Neural progenitor cell (in vitro differentiated cells): ENCODE results near the gene TRPM1. TPM values are rescaled to one million over a fixed set of nuclear protein-coding genes. Genes with fewer than 3 reads are reported as not detected.

Source experiments
- DNase-seq: peaks from one replicate; pipeline ENCODE4 v3.0.0-alpha.2; 2016; ENCODE audit warnings: low spot score
- H2AFZ ChIP-seq: fragments of 200-600 bp; sonication (generic); replicated peaks from 2 replicates; pipeline ENCODE4 v1.6.1; 2016; ENCODE audit warnings: antibody characterized with exemption
- H3F3A ChIP-seq: fragments of 200-600 bp; sonication (generic); 2 replicates; pipeline ENCODE4 v1.6.1; 2016; ENCODE audit warnings: antibody characterized with exemption, low read depth
- H3K27ac ChIP-seq: fragments of 200-600 bp; sonication (generic); 2 replicates; pipeline ENCODE4 v1.5.1; 2016; ENCODE audit warnings: mild to moderate bottlenecking
- H3K27me3 ChIP-seq: fragments of 200-600 bp; sonication (generic); 2 replicates; pipeline ENCODE4 v1.6.1; 2016; ENCODE audit warnings: mild to moderate bottlenecking, moderate library complexity
- H3K36me3 ChIP-seq: fragments of 200-600 bp; sonication (generic); 2 replicates; pipeline ENCODE4 v1.5.1; 2016
- H3K4me1 ChIP-seq: fragments of 200-600 bp; sonication (generic); 2 replicates; pipeline ENCODE4 v1.6.1; 2016; ENCODE audit warnings: mixed run types
- H3K4me2 ChIP-seq: fragments of 200-600 bp; sonication (generic); 2 replicates; pipeline ENCODE4 v1.6.1; 2016
- H3K4me3 ChIP-seq: fragments of 200-600 bp; sonication (generic); 2 replicates; pipeline ENCODE4 v1.5.1; 2016
- H3K79me2 ChIP-seq: fragments of 200-600 bp; sonication (generic); 2 replicates; pipeline ENCODE4 v1.6.1; 2016; ENCODE audit warnings: low read depth
- H3K9ac ChIP-seq: fragments of 200-600 bp; sonication (generic); 2 replicates; pipeline ENCODE4 v1.6.1; 2016
- H3K9me3 ChIP-seq: fragments of 200-600 bp; sonication (generic); 2 replicates; pipeline ENCODE4 v1.5.1; 2016; ENCODE audit warnings: low read depth
- H4K20me1 ChIP-seq: fragments of 200-600 bp; sonication (generic); 2 replicates; pipeline ENCODE4 v1.6.1; 2016; ENCODE audit warnings: low read depth
- H3K27ac Mint-ChIP-seq: 3 replicates; pipeline ENCODE4 v1.8.0; 2021; ENCODE audit warnings: mixed read lengths
- H3K27me3 Mint-ChIP-seq: 2 replicates; pipeline ENCODE4 v1.8.0; 2022; ENCODE audit warnings: low read depth, mild to moderate bottlenecking, inconsistent platforms, moderate library complexity, mixed read lengths; ENCODE audit not compliant: insufficient read depth
- H3K36me3 Mint-ChIP-seq: 3 replicates; pipeline ENCODE4 v1.8.0; 2021; ENCODE audit warnings: mixed read lengths
- H3K4me1 Mint-ChIP-seq: 3 replicates; pipeline ENCODE4 v1.8.0; 2021; ENCODE audit warnings: mixed read lengths
- H3K4me3 Mint-ChIP-seq: 3 replicates; pipeline ENCODE4 v1.8.0; 2021; ENCODE audit warnings: mild to moderate bottlenecking, moderate library complexity, mixed read lengths
- H3K9me3 Mint-ChIP-seq: 3 replicates; pipeline ENCODE4 v1.8.0; 2020; ENCODE audit warnings: mixed read lengths
- EZH2 ChIP-seq: fragments of 200-600 bp; sonication (generic); IDR thresholded peaks from 2 replicates; pipeline ENCODE4 v1.6.1; 2017; ENCODE audit warnings: antibody characterized with exemption, mild to moderate bottlenecking, moderate library complexity
- EZH2phosphoT487 ChIP-seq: fragments of 200-600 bp; sonication (generic); IDR thresholded peaks from 2 replicates; pipeline ENCODE4 v1.6.1; 2017; ENCODE audit warnings: antibody characterized with exemption
- total RNA-seq: library from RNA; depleted of rRNA; stranded (reverse); fragments of >200 nt; gene quantifications from 2 replicates; pipeline ENCODE4 v1.2.3, GENCODE V29; 2015; ENCODE audit warnings: low replicate concordance
- TF ChIP-seq, protein P1 (sequence below): fragments of 200-600 bp; sonication (generic); IDR thresholded peaks from 2 replicates; pipeline ENCODE4 v1.5.1; 2017; ENCODE audit warnings: antibody characterized with exemption, mild to moderate bottlenecking

TRPM1 gene
- total RNA-seq, 1 donor from 2014 or later, result not detected

DNA sequence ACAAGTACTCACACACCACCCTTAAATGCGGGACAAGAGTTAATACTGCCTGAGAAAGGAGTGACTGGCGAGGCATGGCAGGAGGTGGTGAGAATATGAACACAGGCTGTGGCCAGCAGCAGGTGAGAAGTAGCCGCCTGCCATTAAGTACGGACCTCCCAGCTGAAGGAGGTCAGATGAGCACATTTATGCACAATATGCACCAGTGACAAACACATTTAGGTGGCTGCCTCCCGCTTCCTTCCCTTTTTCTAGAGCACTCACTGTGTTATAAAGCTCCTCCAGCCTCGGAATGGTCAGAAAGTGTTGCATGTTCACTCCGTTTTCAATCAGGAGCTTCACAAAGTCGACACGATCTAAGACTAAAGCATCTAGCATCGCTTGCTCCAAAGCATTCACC is 52.4 kb downstream of the TRPM1 start:
- TF ChIP-seq, protein P1, sequence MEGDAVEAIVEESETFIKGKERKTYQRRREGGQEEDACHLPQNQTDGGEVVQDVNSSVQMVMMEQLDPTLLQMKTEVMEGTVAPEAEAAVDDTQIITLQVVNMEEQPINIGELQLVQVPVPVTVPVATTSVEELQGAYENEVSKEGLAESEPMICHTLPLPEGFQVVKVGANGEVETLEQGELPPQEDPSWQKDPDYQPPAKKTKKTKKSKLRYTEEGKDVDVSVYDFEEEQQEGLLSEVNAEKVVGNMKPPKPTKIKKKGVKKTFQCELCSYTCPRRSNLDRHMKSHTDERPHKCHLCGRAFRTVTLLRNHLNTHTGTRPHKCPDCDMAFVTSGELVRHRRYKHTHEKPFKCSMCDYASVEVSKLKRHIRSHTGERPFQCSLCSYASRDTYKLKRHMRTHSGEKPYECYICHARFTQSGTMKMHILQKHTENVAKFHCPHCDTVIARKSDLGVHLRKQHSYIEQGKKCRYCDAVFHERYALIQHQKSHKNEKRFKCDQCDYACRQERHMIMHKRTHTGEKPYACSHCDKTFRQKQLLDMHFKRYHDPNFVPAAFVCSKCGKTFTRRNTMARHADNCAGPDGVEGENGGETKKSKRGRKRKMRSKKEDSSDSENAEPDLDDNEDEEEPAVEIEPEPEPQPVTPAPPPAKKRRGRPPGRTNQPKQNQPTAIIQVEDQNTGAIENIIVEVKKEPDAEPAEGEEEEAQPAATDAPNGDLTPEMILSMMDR, result no peak
- TF ChIP-seq EZH2 (no peak), EZH2phosphoT487 (no peak)
- Histone ChIP-seq H3K9ac (no peak overlapping the region), H4K20me1 (no peaks in the 10 kb centered on the region), H2AFZ (peak overlapping the region; percentile 42), H3K4me2 (no peak overlapping the region), H3F3A (no peaks in the 10 kb centered on the region), H3K36me3 (no peaks in the 10 kb centered on the region), H3K4me1 (no peaks in the 10 kb centered on the region), H3K27ac (no peak overlapping the region), H3K4me3 (no peak overlapping the region), H3K9me3 (no peaks in the 10 kb centered on the region), H3K27me3 (no peaks in the 10 kb centered on the region), H3K79me2 (no peaks in the 10 kb centered on the region)
- H3K27me3 Mint-ChIP-seq, result peaks cover 4% of the 10 kb centered on the region
- no peak for DNase-seq
- no peak overlapping the region for H3K4me3 Mint-ChIP-seq
- no peaks in the 10 kb centered on the region for H3K36me3 Mint-ChIP-seq
- no peaks in the 10 kb centered on the region for H3K4me1 Mint-ChIP-seq
- no peaks in the 10 kb centered on the region for H3K9me3 Mint-ChIP-seq
- no peak overlapping the region for H3K27ac Mint-ChIP-seq

DNA sequence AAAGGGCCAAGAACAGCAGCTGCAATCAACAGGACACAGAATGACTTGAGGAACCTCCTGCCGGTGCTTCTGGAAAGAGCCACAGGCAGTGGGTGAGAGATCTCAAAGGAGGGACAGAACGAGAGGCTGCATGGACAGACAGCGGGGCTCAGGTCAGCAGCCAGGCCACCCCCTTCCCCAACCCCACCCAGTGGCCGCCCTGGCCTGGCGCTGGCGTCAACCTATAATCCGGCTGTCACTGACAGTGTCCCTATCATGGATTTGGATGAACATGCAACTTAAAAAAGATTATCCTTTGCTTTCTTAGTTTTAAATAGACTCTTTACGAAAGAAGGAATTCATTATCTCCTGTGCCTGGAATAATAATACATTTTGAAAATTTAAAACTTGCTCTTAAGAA is 54.1 kb downstream of the TRPM1 start:
- Histone ChIP-seq H3K27ac (no peak overlapping the region), H3K27me3 (no peaks in the 10 kb centered on the region), H4K20me1 (no peaks in the 10 kb centered on the region), H3K4me2 (no peak overlapping the region), H3K79me2 (no peaks in the 10 kb centered on the region), H3K9me3 (no peaks in the 10 kb centered on the region), H3F3A (no peaks in the 10 kb centered on the region), H3K4me1 (no peaks in the 10 kb centered on the region), H3K9ac (no peak overlapping the region), H3K36me3 (no peaks in the 10 kb centered on the region), H3K4me3 (no peak overlapping the region), H2AFZ (no peak overlapping the region)
- Mint-ChIP-seq H3K9me3 (no peaks in the 10 kb centered on the region), H3K27me3 (peaks cover 4% of the 10 kb centered on the region), H3K27ac (peak overlapping the region; percentile 12), H3K4me1 (no peaks in the 10 kb centered on the region), H3K4me3 (no peak overlapping the region), H3K36me3 (no peaks in the 10 kb centered on the region)
- TF ChIP-seq EZH2phosphoT487 (no peak), EZH2 (no peak)
- TF ChIP-seq, protein P1, result no peak
- DNase-seq, result no peak

DNA sequence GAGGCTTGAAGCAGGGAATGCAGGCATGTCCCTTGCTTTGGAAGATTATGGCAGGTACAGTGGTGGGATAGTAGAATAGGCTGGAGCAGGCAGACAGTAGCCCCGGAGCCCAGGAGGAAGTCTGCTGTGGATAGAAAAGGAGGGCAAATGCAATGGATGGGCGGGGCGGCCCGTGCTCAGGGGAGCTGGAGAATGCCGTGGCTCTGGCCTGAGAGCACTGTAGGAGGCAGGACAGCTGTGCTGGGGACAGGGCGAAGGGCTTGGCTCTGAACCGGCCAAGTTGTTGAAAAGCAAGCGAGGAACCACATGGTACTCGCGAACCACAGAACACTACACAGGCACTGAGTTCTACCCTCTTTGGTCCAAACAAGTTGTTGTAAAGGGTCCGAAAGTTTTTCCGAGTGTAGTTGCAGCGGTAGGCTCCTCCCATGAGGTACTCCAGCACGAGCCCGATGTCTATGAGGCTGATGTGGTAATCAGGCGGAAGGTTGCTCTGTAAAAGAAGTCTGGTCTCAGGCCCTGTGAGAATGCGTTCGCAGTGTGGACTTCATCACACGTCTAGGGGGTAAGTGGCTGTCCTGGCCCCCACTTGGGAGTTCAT is 54.7 kb downstream of the TRPM1 start:
- no peaks in the 10 kb centered on the region for H4K20me1 ChIP-seq
- H3K27me3 ChIP-seq, result no peaks in the 10 kb centered on the region
- peak overlapping the region; percentile 10 for H2AFZ ChIP-seq
- H3F3A ChIP-seq, result no peaks in the 10 kb centered on the region
- no peak for DNase-seq
- Mint-ChIP-seq H3K27me3 (peaks cover 4% of the 10 kb centered on the region), H3K9me3 (no peaks in the 10 kb centered on the region), H3K4me3 (no peak overlapping the region), H3K36me3 (no peaks in the 10 kb centered on the region), H3K4me1 (no peaks in the 10 kb centered on the region), H3K27ac (no peak overlapping the region)
- no peak overlapping the region for H3K4me2 ChIP-seq
- no peak overlapping the region for H3K27ac ChIP-seq
- H3K9me3 ChIP-seq, result no peaks in the 10 kb centered on the region
- H3K4me1 ChIP-seq, result no peaks in the 10 kb centered on the region
- H3K9ac ChIP-seq, result no peak overlapping the region
- H3K4me3 ChIP-seq, result no peak overlapping the region
- no peaks in the 10 kb centered on the region for H3K79me2 ChIP-seq
- no peaks in the 10 kb centered on the region for H3K36me3 ChIP-seq
- TF ChIP-seq EZH2 (no peak), EZH2phosphoT487 (no peak)
- TF ChIP-seq, protein P1, result no peak
